Peyer's patch (tissue), 4 donors: ENCODE data around the gene PTPN2. TPM values are rescaled to one million over a fixed set of nuclear protein-coding genes. Genes with fewer than 3 reads are reported as not detected.

Experiments used
- DNase-seq, 3 donors: peaks; one replicate each; pipeline ENCODE4 v3.0.0-alpha.2; 2017 to 2019
- H3K27ac ChIP-seq, 4 donors: fragments of 200-600 bp; sonication (generic); one replicate each; pipeline ENCODE4 v1.5.1; 2016 to 2019
- H3K27me3 ChIP-seq, 2 donors: fragments of 200-600 bp; sonication (generic); one replicate each; pipeline ENCODE4 v1.5.1; 2019
- H3K36me3 ChIP-seq, 3 donors: fragments of 200-600 bp; sonication (generic); one replicate each; pipeline ENCODE4 v1.5.1; 2016 to 2019
- H3K4me1 ChIP-seq, 4 donors: fragments of 200-600 bp; sonication (generic); one replicate each; pipeline ENCODE4 v1.5.1; 2016 to 2019
- H3K4me3 ChIP-seq, 4 donors: fragments of 200-600 bp; sonication (generic); 1 replicate in 3 of 4; 2 replicates in 1 of 4; pipeline ENCODE4 v1.5.1; 2016 to 2019; ENCODE audit warnings: mild to moderate bottlenecking in 1 of 4
- H3K9me3 ChIP-seq, 4 donors: fragments of 200-600 bp; sonication (generic); one replicate each; pipeline ENCODE4 v1.5.1; 2016 to 2019; ENCODE audit warnings: mild to moderate bottlenecking in 1 of 4
- POLR2A ChIP-seq, 2 donors: fragments of 450-650 bp; IDR thresholded peaks; one replicate each; pipeline ENCODE4 v1.5.1; 2017; ENCODE audit warnings: antibody characterized with exemption in 2 of 2, mild to moderate bottlenecking in 2 of 2, moderate library complexity in 2 of 2
- total RNA-seq, 4 donors: library from RNA; depleted of rRNA; stranded (reverse); fragments of >200 nt; gene quantifications; one replicate each; pipeline ENCODE4 v1.1.0, GENCODE V29; 2016
- TF ChIP-seq, protein P1 (sequence below), 6 experiments: fragments of 450-650 bp in 4 of 6; fragments of 200-600 bp in 2 of 6; sonication (generic) in 1 of 6; IDR thresholded peaks; one replicate each; pipeline ENCODE4 v1.5.1; 2017 to 2019; ENCODE audit warnings: antibody characterized with exemption in 6 of 6, mild to moderate bottlenecking in 3 of 6, moderate library complexity in 1 of 6

PTPN2 gene
- total RNA-seq, 4 donors from 2014 or later, result 28.9 to 43.7 (median 29.3) TPM

DNA sequence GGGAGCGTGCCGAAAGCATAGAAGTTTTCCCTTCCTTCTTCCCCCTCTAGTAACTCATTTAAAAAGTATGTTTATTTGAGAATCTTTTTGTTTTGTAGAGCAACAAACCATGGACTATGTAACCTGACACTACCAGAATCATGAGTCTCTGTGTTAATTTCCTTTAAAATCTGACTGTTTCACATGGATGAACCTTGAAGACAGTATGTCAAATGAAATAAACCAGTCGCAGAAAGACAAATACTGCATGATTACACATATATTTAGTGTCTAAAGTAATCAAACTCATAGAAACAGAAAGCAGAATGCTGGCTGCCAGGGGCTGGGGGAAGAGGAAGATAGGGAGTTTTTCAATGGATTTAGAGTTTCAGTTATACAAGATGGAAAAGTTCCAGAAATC is 32.3 kb downstream of the PTPN2 start:
- Histone ChIP-seq H3K36me3 (peaks cover 0 to 4% (median 0%) of the 10 kb centered on the region in 3 donors), H3K4me3 (no peak overlapping the region), H3K4me1 (no peaks in the 10 kb centered on the region), H3K27me3 (no peaks in the 10 kb centered on the region), H3K27ac (no peak overlapping the region), H3K9me3 (no peaks in the 10 kb centered on the region)
- no peak for DNase-seq
- TF ChIP-seq POLR2A (IDR thresholded peaks at IDR 0.05), result no peak
- TF ChIP-seq, protein P1, sequence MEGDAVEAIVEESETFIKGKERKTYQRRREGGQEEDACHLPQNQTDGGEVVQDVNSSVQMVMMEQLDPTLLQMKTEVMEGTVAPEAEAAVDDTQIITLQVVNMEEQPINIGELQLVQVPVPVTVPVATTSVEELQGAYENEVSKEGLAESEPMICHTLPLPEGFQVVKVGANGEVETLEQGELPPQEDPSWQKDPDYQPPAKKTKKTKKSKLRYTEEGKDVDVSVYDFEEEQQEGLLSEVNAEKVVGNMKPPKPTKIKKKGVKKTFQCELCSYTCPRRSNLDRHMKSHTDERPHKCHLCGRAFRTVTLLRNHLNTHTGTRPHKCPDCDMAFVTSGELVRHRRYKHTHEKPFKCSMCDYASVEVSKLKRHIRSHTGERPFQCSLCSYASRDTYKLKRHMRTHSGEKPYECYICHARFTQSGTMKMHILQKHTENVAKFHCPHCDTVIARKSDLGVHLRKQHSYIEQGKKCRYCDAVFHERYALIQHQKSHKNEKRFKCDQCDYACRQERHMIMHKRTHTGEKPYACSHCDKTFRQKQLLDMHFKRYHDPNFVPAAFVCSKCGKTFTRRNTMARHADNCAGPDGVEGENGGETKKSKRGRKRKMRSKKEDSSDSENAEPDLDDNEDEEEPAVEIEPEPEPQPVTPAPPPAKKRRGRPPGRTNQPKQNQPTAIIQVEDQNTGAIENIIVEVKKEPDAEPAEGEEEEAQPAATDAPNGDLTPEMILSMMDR (IDR thresholded peaks at IDR 0.05), result no peak

GRCh38 chr18:12849548-12849947 is 34.5 kb downstream of the PTPN2 start:
- TF ChIP-seq, protein P1 (IDR thresholded peaks at IDR 0.05), result no peak
- no peak for TF ChIP-seq POLR2A (IDR thresholded peaks at IDR 0.05)
- no peak overlapping the region for H3K27ac ChIP-seq
- H3K36me3 ChIP-seq, result no peaks in the 10 kb centered on the region
- H3K4me1 ChIP-seq, result no peaks in the 10 kb centered on the region
- no peak for DNase-seq
- H3K9me3 ChIP-seq, result no peaks in the 10 kb centered on the region
- no peaks in the 10 kb centered on the region for H3K27me3 ChIP-seq
- no peak overlapping the region for H3K4me3 ChIP-seq

GRCh38 chr18:12848405-12848804 is 35.6 kb downstream of the PTPN2 start:
- Histone ChIP-seq H3K36me3 (no peaks in the 10 kb centered on the region), H3K9me3 (no peaks in the 10 kb centered on the region), H3K4me3 (no peak overlapping the region), H3K27ac (no peak overlapping the region), H3K27me3 (no peaks in the 10 kb centered on the region), H3K4me1 (no peaks in the 10 kb centered on the region)
- no peak for DNase-seq
- no peak for TF ChIP-seq POLR2A (IDR thresholded peaks at IDR 0.05)
- TF ChIP-seq, protein P1 (IDR thresholded peaks at IDR 0.05), result no peak

DNA sequence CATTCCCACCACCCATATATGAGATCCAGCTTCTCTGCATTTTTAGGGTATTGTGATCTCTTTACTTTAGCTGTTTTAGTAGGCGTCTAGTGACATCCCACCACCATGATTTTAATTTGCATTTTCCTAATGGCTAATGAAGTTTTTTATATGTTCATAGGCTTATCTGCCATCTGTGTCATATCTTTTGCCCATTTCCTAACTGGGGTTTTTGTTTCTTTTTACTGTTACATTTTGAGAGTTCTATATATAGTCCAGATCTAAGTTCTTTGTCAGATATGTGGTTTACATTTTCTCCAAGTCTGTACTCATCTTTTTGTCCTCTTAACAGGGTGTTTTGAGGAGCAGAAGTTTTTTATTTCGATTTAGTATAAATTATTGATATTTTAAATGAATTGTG is 39.6 kb downstream of the PTPN2 start:
- no peak for TF ChIP-seq POLR2A (IDR thresholded peaks at IDR 0.05)
- TF ChIP-seq, protein P1 (IDR thresholded peaks at IDR 0.05), result no peak
- H3K4me1 ChIP-seq, result peaks cover 0 to 5% (median 0%) of the 10 kb centered on the region in 4 donors

GRCh38 chr18:12843420-12844350 is 40.4 kb downstream of the PTPN2 start:
- Histone ChIP-seq H3K27ac (no peak overlapping the region), H3K27me3 (no peaks in the 10 kb centered on the region), H3K4me1 (peaks cover 0 to 6% (median under 1%) of the 10 kb centered on the region in 4 donors), H3K4me3 (no peak overlapping the region), H3K36me3 (no peaks in the 10 kb centered on the region), H3K9me3 (no peaks in the 10 kb centered on the region)
- TF ChIP-seq, protein P1 (IDR thresholded peaks at IDR 0.05), result no peak
- no peak for TF ChIP-seq POLR2A (IDR thresholded peaks at IDR 0.05)
- DNase-seq, result no peak

More for the DNA sequence above, 39.6 kb downstream of the PTPN2 start:
- Histone ChIP-seq H3K4me3 (no peak overlapping the region), H3K36me3 (no peaks in the 10 kb centered on the region), H3K27ac (no peak overlapping the region), H3K9me3 (no peaks in the 10 kb centered on the region), H3K27me3 (no peaks in the 10 kb centered on the region)
- DNase-seq, result no peak
